IPS-18c (cell line): ENCODE data around the gene CACNA1H.
"Not testable (repeated sequence)": the region's sequence is repeated elsewhere in the genome, so short reads cannot be mapped to it uniquely, and the experiment has no call there.

Experiments
- H3K4me3 ChIP-seq: 2 replicates; pipeline ENCODE4 v1.7.0; 2013; ENCODE audit warnings: low read depth, mild to moderate bottlenecking, low read length, moderate library complexity; ENCODE audit not compliant: insufficient read depth
- H3K9me3 ChIP-seq: one replicate; pipeline ENCODE4 v1.6.1; 2013; ENCODE audit warnings: mild to moderate bottlenecking, low read length, moderate library complexity; ENCODE audit not compliant: control insufficient read depth, insufficient read depth

Gene CACNA1H

GRCh38 chr16:1220841-1221627 is 68.1 kb downstream of the CACNA1H start:
- no peak overlapping the region for H3K4me3 ChIP-seq
- peaks cover 2% of the 10 kb centered on the region for H3K9me3 ChIP-seq

- Histone ChIP-seq H3K4me3 (no peak overlapping the region), H3K9me3 (peaks cover 2% of the 10 kb centered on the region)
Observed at GRCh38 chr16:1221628-1222552, 69.0 kb downstream of the CACNA1H start.

GRCh38 chr16:1222553-1223354 is 69.8 kb downstream of the CACNA1H start:
- Histone ChIP-seq H3K4me3 (no peak overlapping the region), H3K9me3 (peaks cover 2% of the 10 kb centered on the region)

- H3K4me3 ChIP-seq: no peak overlapping the region
- H3K9me3 ChIP-seq: peaks cover 2% of the 10 kb centered on the region
Observed at GRCh38 chr16:1223355-1224214, 70.7 kb downstream of the CACNA1H start.

- Histone ChIP-seq H3K9me3 (peaks cover 2% of the 10 kb centered on the region), H3K4me3 (no peak overlapping the region)
Observed at GRCh38 chr16:1224558-1224957, 71.7 kb downstream of the CACNA1H start.

GRCh38 chr16:1225051-1225451 is 72.1 kb downstream of the CACNA1H start, which contains the start of gene TPSG1:
TSS of gene TPSG1 (minus strand) at chr16:1225268. CDS start at chr16:1225252, 16 bp downstream.
- Histone ChIP-seq H3K4me3 (no peak within 1 kb of the TSS), H3K9me3 (peaks cover 2% of the 10 kb centered on the region)

- H3K4me3 ChIP-seq: not testable (repeated sequence)
Observed at GRCh38 chr16:1225728-1226311, 72.9 kb downstream of the CACNA1H start.

GRCh38 chr16:1226692-1227091 is 73.8 kb downstream of the CACNA1H start:
- not testable (repeated sequence) for H3K9me3 ChIP-seq, H3K4me3 ChIP-seq

More at GRCh38 chr16:1225728-1226311, 72.9 kb downstream of the CACNA1H start:
- H3K9me3 ChIP-seq: not testable (repeated sequence)

GRCh38 chr16:1228227-1228626 is 75.3 kb downstream of the CACNA1H start:
- not testable (repeated sequence) for H3K9me3 ChIP-seq, H3K4me3 ChIP-seq

- H3K9me3 ChIP-seq, H3K4me3 ChIP-seq: not testable (repeated sequence)
Observed at GRCh38 chr16:1229476-1229875, 76.6 kb downstream of the CACNA1H start.

- H3K9me3 ChIP-seq, H3K4me3 ChIP-seq: not testable (repeated sequence)
Observed at GRCh38 chr16:1230084-1230470, 77.2 kb downstream of the CACNA1H start, which contains the start of gene TPSB2. TSS of gene TPSB2 (minus strand) at chr16:1230184. CDS start at chr16:1229951, 233 bp downstream.

GRCh38 chr16:1230471-1231212 is 77.7 kb downstream of the CACNA1H start:
- not testable (repeated sequence) for H3K4me3 ChIP-seq, H3K9me3 ChIP-seq

GRCh38 chr16:1231301-1231700 is 78.4 kb downstream of the CACNA1H start:
- H3K9me3 ChIP-seq, H3K4me3 ChIP-seq: not testable (repeated sequence)

GRCh38 chr16:1232049-1232748 is 79.3 kb downstream of the CACNA1H start:
- H3K4me3 ChIP-seq, H3K9me3 ChIP-seq: not testable (repeated sequence)

- H3K9me3 ChIP-seq, H3K4me3 ChIP-seq: not testable (repeated sequence)
Observed at GRCh38 chr16:1236659-1237058, 83.8 kb downstream of the CACNA1H start.
